HepG2 (cell line): ENCODE results near the gene PPP1R8. TPM values are rescaled to one million over a fixed set of nuclear protein-coding genes. Genes with fewer than 3 reads are reported as not detected.

Experiments used
- DMAP1 ChIP-seq: IDR thresholded peaks from 2 replicates; pipeline ENCODE4 v1.6.1; 2016
- DNMT3B ChIP-seq: conservative IDR thresholded peaks from 2 replicates; pipeline ENCODE4 v1.6.1; 2016; ENCODE audit warnings: missing biosample characterization, control low read depth
- FIP1L1 ChIP-seq: fragments of 200-400 bp; formaldehyde crosslinking; IDR thresholded peaks from 2 replicates; pipeline ENCODE4 v1.6.1; 2018; ENCODE audit warnings: low read depth, mild to moderate bottlenecking, low read length, moderate library complexity, borderline replicate concordance; ENCODE audit not compliant: insufficient read depth
- HIVEP1 ChIP-seq: sonication (generic); formaldehyde crosslinking; IDR thresholded peaks from 2 replicates; pipeline ENCODE4 v1.4.0; 2020; ENCODE audit warnings: mild to moderate bottlenecking, missing genetic modification reagents
- HMG20B ChIP-seq: conservative IDR thresholded peaks from 2 replicates; pipeline ENCODE4 v1.6.1; 2016; ENCODE audit warnings: missing genetic modification reagents, missing compliant biosample characterization
- HOXA3 ChIP-seq: sonication (generic); formaldehyde crosslinking; IDR thresholded peaks from 2 replicates; pipeline ENCODE4 v1.5.0; 2020; ENCODE audit warnings: missing genetic modification reagents
- PHF8 ChIP-seq: sonication (generic); formaldehyde crosslinking; IDR thresholded peaks from 2 replicates; pipeline ENCODE4 v1.5.0; 2020; ENCODE audit warnings: missing genetic modification reagents
- RBFOX2 ChIP-seq: fragments of 200-400 bp; formaldehyde crosslinking; IDR thresholded peaks from 2 replicates; pipeline ENCODE4 v1.6.1; 2017; ENCODE audit warnings: low read depth, mild to moderate bottlenecking, low read length
- SAFB2 ChIP-seq: sonication (generic); formaldehyde crosslinking; IDR thresholded peaks from 2 replicates; pipeline ENCODE4 v1.5.1; 2020; ENCODE audit warnings: missing genetic modification reagents, low read depth, mild to moderate bottlenecking, borderline replicate concordance
- TBL1XR1 ChIP-seq: fragments of 150-350 bp; IDR thresholded peaks from 2 replicates; pipeline ENCODE4 v1.6.1; 2014; ENCODE audit warnings: borderline replicate concordance, low read length; ENCODE audit not compliant: partially characterized antibody
- TBX3 ChIP-seq: fragments of 450-650 bp; IDR thresholded peaks from 2 replicates; pipeline ENCODE4 v1.6.1; 2017; ENCODE audit warnings: antibody characterized with exemption, mild to moderate bottlenecking, inconsistent platforms, borderline replicate concordance
- ZNF207 ChIP-seq: fragments of 450-650 bp; IDR thresholded peaks from 2 replicates; pipeline ENCODE4 v1.6.1; 2016; ENCODE audit warnings: antibody characterized with exemption, borderline replicate concordance
- ZNF333 ChIP-seq: sonication (generic); formaldehyde crosslinking; IDR thresholded peaks from 2 replicates; pipeline ENCODE4 v1.4.0; 2020; ENCODE audit warnings: mild to moderate bottlenecking, missing genetic modification reagents, borderline replicate concordance
- ZNF678 ChIP-seq: sonication (generic); formaldehyde crosslinking; IDR thresholded peaks from 2 replicates; pipeline ENCODE4 v1.4.0; 2020; ENCODE audit warnings: mild to moderate bottlenecking, missing genetic modification reagents
- ZNF773 ChIP-seq: sonication (generic); formaldehyde crosslinking; IDR thresholded peaks from 2 replicates; pipeline ENCODE4 v1.4.0; 2020; ENCODE audit warnings: missing genetic modification reagents, borderline replicate concordance
- polyA plus RNA-seq, 8 experiments: library from polyadenylated mRNA; depleted of rRNA in 3 of 8; stranded (reverse) in 7 of 8; unstranded in 1 of 8; fragments of >200 nt; fragmentation: Illumina TruSeq in 4 of 8; extraction: Trizol in 4 of 8; gene quantifications; 2 replicates each; pipeline versions ENCODE4 v1.2.1 to v1.2.3, GENCODE V29; 2011 to 2016; ENCODE audit warnings: low read depth in 4 of 8, missing spikeins in 1 of 8, mixed read lengths in 1 of 8; ENCODE audit not compliant: insufficient read depth in 1 of 8
- total RNA-seq, 5 experiments: library from RNA; depleted of rRNA; stranded (reverse); fragments of >200 nt; fragmentation: Illumina TruSeq; extraction: Trizol; gene quantifications; 2 replicates each; pipeline ENCODE4 v1.2.3, GENCODE V29; 2016; ENCODE audit warnings: low read depth in 1 of 5
- TF ChIP-seq, protein P1 (sequence below): sonication (generic); formaldehyde crosslinking; IDR thresholded peaks from 2 replicates; pipeline ENCODE4 v1.4.0; 2020; ENCODE audit warnings: missing genetic modification reagents
- TF ChIP-seq, protein P2 (sequence below): sonication (generic); formaldehyde crosslinking; IDR thresholded peaks from 2 replicates; pipeline ENCODE4 v1.5.0; 2020; ENCODE audit warnings: missing genetic modification reagents
- TF ChIP-seq, protein P3 (sequence below): sonication (generic); formaldehyde crosslinking; conservative IDR thresholded peaks from 2 replicates; pipeline ENCODE4 v1.4.0; 2020; ENCODE audit warnings: missing genetic modification reagents
- TF ChIP-seq, protein P4 (sequence below): sonication (generic); formaldehyde crosslinking; IDR thresholded peaks from 2 replicates; pipeline ENCODE4 v1.4.0; 2020; ENCODE audit warnings: missing genetic modification reagents

The PPP1R8 gene
- total and polyA plus RNA-seq, 2 of the 13 experiments (the other 11 are each of a cell fraction or from before 2014, with no cell fraction given), result 38.3 to 62.2 TPM

DNA sequence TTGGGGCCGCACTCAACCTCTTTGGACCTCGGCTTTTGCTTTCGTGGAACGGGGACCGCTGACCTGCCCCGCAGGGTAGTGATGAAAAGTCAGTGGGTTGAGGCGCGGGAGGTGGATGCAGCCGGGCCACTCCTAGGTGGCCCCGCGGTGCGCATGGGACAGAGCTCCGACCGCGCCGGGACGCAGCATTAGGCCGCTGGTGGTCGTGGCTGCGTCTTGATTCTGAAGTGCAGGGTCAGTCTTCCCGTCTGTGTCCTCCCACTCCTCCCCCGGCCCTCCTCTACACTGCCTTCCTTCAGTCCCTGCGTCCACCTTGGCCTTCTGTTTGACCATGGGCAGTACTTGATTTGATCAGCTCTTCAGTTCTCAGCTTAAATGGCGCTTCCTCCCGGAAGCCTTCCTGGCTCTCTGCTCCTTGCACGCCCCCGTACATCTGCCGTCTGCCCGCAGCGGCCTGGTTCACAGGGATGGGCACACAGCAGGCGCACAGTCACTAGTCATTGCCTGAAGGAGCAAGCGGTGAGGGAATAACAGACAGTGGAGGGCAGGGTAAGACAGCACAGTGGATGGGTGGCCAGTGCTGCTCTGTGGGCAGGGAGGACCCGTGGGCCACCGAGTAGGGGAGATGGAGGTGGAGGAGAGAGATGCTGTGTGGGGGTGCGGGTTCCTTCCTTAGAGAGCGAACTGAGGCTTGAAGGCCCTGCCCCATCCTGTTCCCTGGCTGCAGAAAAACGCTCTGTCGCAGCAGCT is 42.4 kb downstream of the PPP1R8 start (continued):
- TF ChIP-seq, protein P1, sequence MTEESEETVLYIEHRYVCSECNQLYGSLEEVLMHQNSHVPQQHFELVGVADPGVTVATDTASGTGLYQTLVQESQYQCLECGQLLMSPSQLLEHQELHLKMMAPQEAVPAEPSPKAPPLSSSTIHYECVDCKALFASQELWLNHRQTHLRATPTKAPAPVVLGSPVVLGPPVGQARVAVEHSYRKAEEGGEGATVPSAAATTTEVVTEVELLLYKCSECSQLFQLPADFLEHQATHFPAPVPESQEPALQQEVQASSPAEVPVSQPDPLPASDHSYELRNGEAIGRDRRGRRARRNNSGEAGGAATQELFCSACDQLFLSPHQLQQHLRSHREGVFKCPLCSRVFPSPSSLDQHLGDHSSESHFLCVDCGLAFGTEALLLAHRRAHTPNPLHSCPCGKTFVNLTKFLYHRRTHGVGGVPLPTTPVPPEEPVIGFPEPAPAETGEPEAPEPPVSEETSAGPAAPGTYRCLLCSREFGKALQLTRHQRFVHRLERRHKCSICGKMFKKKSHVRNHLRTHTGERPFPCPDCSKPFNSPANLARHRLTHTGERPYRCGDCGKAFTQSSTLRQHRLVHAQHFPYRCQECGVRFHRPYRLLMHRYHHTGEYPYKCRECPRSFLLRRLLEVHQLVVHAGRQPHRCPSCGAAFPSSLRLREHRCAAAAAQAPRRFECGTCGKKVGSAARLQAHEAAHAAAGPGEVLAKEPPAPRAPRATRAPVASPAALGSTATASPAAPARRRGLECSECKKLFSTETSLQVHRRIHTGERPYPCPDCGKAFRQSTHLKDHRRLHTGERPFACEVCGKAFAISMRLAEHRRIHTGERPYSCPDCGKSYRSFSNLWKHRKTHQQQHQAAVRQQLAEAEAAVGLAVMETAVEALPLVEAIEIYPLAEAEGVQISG (CRISPR knock-in tag), result peak; percentile 32; the same call in 1 of the 2 replicates
- TF ChIP-seq FIP1L1 (no peak), ZNF678 (CRISPR knock-in tag) (no peak), DMAP1 (CRISPR knock-in tag) (no peak), DNMT3B (CRISPR knock-in tag) (no peak), SAFB2 (CRISPR knock-in tag) (no peak), TBL1XR1 (no peak), ZNF773 (CRISPR knock-in tag) (no peak), HIVEP1 (CRISPR knock-in tag) (peak; percentile 56; the same call in 1 of the 2 replicates), HOXA3 (CRISPR knock-in tag) (peak; percentile 33; the same call in 1 of the 2 replicates), ZNF207 (no peak), ZNF333 (CRISPR knock-in tag) (0 out of 2 replicates have a peak, but pooled peaks have one; percentile 51), RBFOX2 (no peak), HMG20B (no peak), PHF8 (CRISPR knock-in tag) (peak; percentile 3; the same call in 1 of the 2 replicates), TBX3 (no peak)
- TF ChIP-seq, protein P2, sequence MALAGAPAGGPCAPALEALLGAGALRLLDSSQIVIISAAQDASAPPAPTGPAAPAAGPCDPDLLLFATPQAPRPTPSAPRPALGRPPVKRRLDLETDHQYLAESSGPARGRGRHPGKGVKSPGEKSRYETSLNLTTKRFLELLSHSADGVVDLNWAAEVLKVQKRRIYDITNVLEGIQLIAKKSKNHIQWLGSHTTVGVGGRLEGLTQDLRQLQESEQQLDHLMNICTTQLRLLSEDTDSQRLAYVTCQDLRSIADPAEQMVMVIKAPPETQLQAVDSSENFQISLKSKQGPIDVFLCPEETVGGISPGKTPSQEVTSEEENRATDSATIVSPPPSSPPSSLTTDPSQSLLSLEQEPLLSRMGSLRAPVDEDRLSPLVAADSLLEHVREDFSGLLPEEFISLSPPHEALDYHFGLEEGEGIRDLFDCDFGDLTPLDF (CRISPR knock-in tag), result no peak
- TF ChIP-seq, protein P3, sequence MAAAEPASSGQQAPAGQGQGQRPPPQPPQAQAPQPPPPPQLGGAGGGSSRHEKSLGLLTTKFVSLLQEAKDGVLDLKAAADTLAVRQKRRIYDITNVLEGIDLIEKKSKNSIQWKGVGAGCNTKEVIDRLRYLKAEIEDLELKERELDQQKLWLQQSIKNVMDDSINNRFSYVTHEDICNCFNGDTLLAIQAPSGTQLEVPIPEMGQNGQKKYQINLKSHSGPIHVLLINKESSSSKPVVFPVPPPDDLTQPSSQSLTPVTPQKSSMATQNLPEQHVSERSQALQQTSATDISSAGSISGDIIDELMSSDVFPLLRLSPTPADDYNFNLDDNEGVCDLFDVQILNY (CRISPR knock-in tag), result 0 out of 2 replicates have a peak, but pooled peaks have one; percentile 16
- TF ChIP-seq, protein P4, sequence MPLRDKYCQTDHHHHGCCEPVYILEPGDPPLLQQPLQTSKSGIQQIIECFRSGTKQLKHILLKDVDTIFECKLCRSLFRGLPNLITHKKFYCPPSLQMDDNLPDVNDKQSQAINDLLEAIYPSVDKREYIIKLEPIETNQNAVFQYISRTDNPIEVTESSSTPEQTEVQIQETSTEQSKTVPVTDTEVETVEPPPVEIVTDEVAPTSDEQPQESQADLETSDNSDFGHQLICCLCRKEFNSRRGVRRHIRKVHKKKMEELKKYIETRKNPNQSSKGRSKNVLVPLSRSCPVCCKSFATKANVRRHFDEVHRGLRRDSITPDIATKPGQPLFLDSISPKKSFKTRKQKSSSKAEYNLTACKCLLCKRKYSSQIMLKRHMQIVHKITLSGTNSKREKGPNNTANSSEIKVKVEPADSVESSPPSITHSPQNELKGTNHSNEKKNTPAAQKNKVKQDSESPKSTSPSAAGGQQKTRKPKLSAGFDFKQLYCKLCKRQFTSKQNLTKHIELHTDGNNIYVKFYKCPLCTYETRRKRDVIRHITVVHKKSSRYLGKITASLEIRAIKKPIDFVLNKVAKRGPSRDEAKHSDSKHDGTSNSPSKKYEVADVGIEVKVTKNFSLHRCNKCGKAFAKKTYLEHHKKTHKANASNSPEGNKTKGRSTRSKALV (CRISPR knock-in tag), result peak; percentile 78; the same call in 1 of the 2 replicates
